Endothelial cell (in vitro differentiated cells): ENCODE data around the gene RINT1. TPM values are rescaled to one million over a fixed set of nuclear protein-coding genes. Genes with fewer than 3 reads are reported as not detected.
A peak's percentile ranks its signal among the peaks of the same experiment; 100 is the strongest.

ENCODE experiments used
- DNase-seq: peaks from one replicate; pipeline ENCODE4 v3.0.0; 2021; ENCODE audit warnings: low spot score
- H3K27ac Mint-ChIP-seq: one replicate; pipeline ENCODE4 v1.8.0; 2021; ENCODE audit warnings: mixed read lengths, inconsistent platforms; ENCODE audit not compliant: unreplicated experiment
- H3K27me3 Mint-ChIP-seq: one replicate; pipeline ENCODE4 v1.8.0; 2021; ENCODE audit warnings: mild to moderate bottlenecking, moderate library complexity, mixed read lengths, inconsistent platforms; ENCODE audit not compliant: unreplicated experiment
- H3K36me3 Mint-ChIP-seq: one replicate; pipeline ENCODE4 v1.8.0; 2021; ENCODE audit warnings: mild to moderate bottlenecking, low read depth, mixed read lengths, inconsistent platforms; ENCODE audit not compliant: unreplicated experiment
- H3K4me1 Mint-ChIP-seq: one replicate; pipeline ENCODE4 v1.8.0; 2021; ENCODE audit warnings: mild to moderate bottlenecking, mixed read lengths, inconsistent platforms; ENCODE audit not compliant: unreplicated experiment
- H3K4me3 Mint-ChIP-seq: one replicate; pipeline ENCODE4 v1.8.0; 2021; ENCODE audit warnings: mild to moderate bottlenecking, mixed read lengths, inconsistent platforms; ENCODE audit not compliant: unreplicated experiment
- H3K9me3 Mint-ChIP-seq: one replicate; pipeline ENCODE4 v1.8.0; 2021; ENCODE audit warnings: mixed read lengths, inconsistent platforms; ENCODE audit not compliant: unreplicated experiment
- CTCF ChIP-seq: fragments of 200-600 bp; sonication (generic); IDR thresholded peaks from one replicate; pipeline ENCODE4 v1.5.0; 2021; ENCODE audit warnings: antibody characterized with exemption; ENCODE audit not compliant: unreplicated experiment
- total RNA-seq: library from RNA; stranded (reverse); fragmentation: NEBNext Ultra II Directional; extraction: Animal tissue kit (Norgen Biotek cat#: 25700); gene quantifications from one replicate; pipeline ENCODE4 v1.2.1, GENCODE V29; 2021; ENCODE audit not compliant: unreplicated experiment

The RINT1 gene
- total RNA-seq, 1 donor from 2014 or later, result 18.3 TPM

GRCh38 chr7:105614341-105614840 lies 82.4 kb downstream of the RINT1 start:
- Mint-ChIP-seq H3K4me1 (peaks cover 11% of the 10 kb centered on the region), H3K4me3 (peak overlapping the region; percentile 76), H3K9me3 (no peaks in the 10 kb centered on the region), H3K27me3 (peaks cover 14% of the 10 kb centered on the region), H3K36me3 (peaks cover 12% of the 10 kb centered on the region), H3K27ac (no peak overlapping the region)
- TF ChIP-seq CTCF, result no peak
- no peak for DNase-seq

Other genes starting within 250 kb of the RINT1 start
- 70.5 TPM for gene SRPK2, start 143.3 kb upstream of the RINT1 start, total RNA-seq
- 14.4 TPM for gene PUS7, start 9.9 kb upstream of the RINT1 start, total RNA-seq
- gene EFCAB10, start 49.3 kb downstream of the RINT1 start, total RNA-seq, result 0.28 TPM